Measurements from ENCODE around the gene HOXC13.

- TF ChIP-seq, protein P1, sequence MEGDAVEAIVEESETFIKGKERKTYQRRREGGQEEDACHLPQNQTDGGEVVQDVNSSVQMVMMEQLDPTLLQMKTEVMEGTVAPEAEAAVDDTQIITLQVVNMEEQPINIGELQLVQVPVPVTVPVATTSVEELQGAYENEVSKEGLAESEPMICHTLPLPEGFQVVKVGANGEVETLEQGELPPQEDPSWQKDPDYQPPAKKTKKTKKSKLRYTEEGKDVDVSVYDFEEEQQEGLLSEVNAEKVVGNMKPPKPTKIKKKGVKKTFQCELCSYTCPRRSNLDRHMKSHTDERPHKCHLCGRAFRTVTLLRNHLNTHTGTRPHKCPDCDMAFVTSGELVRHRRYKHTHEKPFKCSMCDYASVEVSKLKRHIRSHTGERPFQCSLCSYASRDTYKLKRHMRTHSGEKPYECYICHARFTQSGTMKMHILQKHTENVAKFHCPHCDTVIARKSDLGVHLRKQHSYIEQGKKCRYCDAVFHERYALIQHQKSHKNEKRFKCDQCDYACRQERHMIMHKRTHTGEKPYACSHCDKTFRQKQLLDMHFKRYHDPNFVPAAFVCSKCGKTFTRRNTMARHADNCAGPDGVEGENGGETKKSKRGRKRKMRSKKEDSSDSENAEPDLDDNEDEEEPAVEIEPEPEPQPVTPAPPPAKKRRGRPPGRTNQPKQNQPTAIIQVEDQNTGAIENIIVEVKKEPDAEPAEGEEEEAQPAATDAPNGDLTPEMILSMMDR (conservative IDR thresholded peaks at IDR 0.05 in 1 of 2, IDR thresholded peaks at IDR 0.05 in 1 of 2; ENCODE audit: low read depth in 1 of 2, low read length in 2 of 2) = no peak
- no peak for TF ChIP-seq EZH2 (IDR thresholded peaks at IDR 0.05; ENCODE audit: low read length, missing control alignments)
Observed at GRCh38 chr12:53959314-53959713, 20.7 kb downstream of the HOXC13 start.

All from fibroblast of lung (primary cell).